Measurements from ENCODE around the gene MUC20.
"Not testable (repeated sequence)": the region's sequence is repeated elsewhere in the genome, so short reads cannot be mapped to it uniquely, and the experiment has no call there.

The MUC20 gene

GRCh38 chr3:195732940-195733339, 12.2 kb downstream of the MUC20 start:
- DNase-seq, result no peak

DNA sequence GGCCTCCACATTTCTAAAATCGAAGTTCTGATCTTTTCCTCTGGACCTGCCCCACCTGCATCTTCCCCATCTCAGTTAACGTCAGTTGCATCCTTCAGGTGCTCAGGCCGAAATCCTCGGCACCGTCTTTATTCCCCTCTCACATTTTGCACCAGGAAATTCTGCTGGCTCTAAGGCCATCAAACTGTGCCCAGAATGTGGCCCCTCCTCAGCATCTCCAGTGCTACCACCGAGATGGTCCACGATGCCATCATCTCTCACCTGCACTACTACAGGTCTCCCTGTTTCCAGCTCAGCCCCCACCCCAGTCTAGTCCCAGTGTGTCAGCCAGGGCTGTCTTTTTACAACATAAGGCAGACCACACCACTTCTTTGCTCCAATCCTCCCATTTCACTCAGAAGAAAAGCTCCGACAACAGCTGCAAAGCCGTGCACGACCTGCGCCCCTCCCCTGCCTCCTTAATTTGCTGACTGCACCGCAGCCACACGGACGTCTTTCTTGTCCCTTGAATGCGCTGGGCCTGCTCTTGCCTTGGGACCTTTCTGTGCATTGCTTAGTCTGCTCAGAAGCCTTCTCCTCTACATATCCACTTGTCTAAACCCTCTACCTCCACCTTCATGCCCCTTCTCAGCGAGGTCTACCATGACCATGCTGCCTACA, 14.4 kb downstream of the MUC20 start:
- no peak for DNase-seq

- no peak for DNase-seq
Observed at GRCh38 chr3:195736866-195737490, 16.2 kb downstream of the MUC20 start.

- DNase-seq, result not testable (repeated sequence)
Observed at GRCh38 chr3:195737782-195738181, 17.0 kb downstream of the MUC20 start.

DNA sequence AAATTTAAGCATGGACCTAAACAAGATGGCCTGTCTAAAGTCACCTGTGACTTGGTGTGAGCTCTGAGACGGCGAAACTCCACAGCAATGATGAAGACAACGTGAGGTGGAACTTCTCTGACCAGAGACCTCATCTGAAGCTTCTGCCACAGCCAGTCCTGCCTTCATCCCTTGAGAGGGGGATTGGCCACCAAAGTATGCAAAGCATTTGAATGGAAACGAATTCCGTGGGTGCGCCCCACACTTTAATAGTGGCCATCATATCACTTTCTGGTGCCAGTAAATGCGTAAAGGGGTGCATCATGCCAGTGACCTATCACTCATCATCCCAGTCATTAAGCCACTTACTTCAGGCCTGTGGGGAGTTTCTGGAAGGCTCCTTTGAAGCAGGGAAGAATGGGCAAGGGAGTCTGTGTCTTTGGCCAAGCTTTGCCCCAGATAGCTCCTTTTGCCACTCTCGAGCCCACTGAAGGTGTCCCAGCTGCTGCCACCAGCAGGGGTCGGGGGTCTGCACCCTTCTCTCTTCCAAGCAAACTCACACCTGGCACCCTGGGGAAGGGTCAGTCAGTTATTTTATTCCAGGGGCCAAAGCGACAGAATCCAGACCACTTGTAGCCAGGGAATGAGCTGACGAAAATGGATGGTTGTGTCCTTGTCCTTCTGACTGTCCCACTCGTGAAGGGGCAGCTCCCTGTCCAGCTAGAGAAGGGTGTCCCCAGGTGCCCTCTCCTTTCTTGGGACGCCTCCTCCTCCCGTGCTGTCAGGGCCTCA, 17.7 kb downstream of the MUC20 start:
- DNase-seq, result no peak

- DNase-seq, result no peak
Observed at GRCh38 chr3:195739561-195740111, 18.9 kb downstream of the MUC20 start.

DNA sequence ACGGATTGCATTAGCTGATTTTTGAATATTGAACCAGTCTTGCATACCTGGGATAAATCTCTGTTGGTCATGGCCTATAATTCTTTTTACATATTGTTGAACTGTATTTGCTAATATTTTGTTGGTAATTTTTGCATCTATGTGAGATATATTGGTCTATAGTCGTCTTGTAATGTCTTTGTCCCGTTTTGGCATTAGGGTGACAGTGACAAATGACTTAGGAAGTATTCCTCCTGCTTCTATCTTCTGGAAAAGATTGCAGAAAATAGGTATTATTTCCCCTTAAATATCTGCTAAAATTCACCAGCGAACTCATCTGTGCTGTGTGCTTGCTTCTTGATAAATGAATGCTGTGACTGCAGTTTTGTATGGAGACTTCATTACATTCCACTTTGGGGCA, 23.7 kb downstream of the MUC20 start:
- DNase-seq, result no peak

DNA sequence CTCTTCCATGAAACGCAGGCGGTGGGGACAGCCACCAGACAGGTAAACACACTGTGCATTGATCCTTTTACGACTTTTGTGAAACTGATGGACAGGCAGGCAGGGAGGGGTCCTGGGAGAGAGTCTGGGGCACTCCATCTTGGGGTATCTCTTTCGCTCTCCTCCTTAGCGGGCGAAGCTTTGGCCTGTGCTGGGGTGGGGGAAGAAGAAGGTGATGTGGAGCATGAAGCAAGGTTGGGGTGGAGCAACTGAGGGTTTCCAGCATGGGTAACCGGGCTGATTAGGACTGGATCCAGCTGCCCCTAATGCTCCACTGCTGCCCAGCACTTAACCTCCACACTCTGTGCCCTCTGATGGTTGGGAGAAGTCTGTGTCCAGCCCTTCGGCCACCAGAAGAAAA, 25.6 kb downstream of the MUC20 start:
- DNase-seq, result no peak

DNA sequence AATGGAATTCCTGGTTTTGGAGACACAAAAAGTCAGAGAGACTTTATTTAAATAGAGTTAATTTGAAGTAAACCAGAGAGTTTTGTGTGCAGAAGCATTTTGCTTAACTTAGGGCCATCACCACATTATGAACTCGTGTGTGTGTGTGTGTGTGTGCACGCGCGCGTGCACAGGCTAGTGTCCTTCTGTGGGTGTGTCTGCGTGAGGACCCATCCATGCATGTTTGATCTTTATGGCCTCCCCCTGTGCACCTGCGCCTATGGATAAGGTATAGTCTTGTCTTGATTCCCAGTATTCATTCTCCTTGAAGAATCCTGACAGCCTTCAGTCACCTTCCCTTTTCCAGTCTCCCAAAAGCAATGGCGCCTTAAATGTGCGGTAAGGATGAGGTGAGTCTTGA, 26.0 kb downstream of the MUC20 start:
- DNase-seq, result no peak

GRCh38 chr3:195748661-195749060, 27.9 kb downstream of the MUC20 start:
- no peak for DNase-seq

DNA sequence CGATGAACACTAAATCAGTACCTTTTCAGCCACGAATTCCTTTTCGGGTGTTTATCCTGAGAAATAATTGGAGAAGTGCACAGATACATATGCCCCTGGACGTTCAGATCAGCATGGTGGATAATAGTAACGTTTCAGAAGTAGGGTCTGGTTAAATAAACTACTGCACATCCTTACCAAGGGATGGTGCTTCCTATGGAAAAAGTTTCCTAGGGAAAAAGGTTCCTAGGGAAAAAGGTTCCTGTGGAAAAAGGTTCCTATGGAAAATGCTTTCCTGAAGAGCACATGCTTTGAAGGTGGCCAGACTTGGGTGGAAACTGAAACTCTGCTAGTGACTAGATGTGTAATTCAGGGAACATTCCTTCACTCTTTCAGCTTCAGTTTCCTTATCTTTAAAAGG, 28.3 kb downstream of the MUC20 start:
- DNase-seq, result not testable (repeated sequence)

- no peak for DNase-seq
Observed at GRCh38 chr3:195750797-195751520, 30.2 kb downstream of the MUC20 start.

GRCh38 chr3:195751560-195751959, 30.8 kb downstream of the MUC20 start:
- DNase-seq, result no peak

- no peak for DNase-seq
Observed at GRCh38 chr3:195752066-195752465, 31.3 kb downstream of the MUC20 start.

GRCh38 chr3:195752546-195753331, 32.0 kb downstream of the MUC20 start:
- DNase-seq, result no peak

DNA sequence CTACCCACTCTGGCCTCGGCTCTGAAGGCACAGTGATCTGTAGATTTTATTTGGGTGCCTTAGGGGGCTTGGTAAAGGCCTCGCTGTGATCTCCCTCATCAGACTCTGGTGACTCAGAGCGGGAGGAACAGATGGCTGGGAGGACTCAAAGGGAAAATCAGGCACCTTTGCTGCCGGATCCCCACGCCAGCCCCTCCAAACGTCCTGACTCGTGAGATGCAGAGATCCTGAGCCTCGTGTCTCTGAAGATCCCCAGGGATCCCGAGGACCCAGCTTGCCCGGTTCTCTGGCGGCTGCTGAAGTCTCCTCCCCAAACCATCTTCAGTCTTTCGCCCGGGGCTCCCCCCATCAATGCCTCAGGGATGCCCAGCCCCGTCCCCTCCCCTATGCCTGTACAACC, 32.8 kb downstream of the MUC20 start:
- no peak for DNase-seq

DNA sequence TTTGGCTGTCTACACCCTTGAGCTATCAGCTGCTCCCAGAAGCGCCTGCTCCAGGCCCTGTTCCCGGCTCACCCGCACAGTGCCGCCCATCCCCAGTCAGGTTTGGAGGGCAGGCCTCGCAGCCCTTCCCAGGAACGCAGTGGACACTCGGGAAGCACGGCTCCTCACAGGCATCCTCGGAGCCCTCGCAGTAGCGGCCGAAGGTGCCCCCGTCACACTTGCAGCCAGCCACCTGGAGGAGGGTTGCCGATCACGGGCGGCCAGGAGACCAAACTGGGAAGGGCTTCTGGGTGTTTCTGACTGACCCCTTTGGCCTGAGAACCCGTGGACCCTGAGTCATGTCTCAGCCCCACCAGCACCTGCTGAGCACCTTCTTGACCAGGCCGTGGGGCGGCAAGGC, 33.4 kb downstream of the MUC20 start:
- DNase-seq, result no peak

DNA sequence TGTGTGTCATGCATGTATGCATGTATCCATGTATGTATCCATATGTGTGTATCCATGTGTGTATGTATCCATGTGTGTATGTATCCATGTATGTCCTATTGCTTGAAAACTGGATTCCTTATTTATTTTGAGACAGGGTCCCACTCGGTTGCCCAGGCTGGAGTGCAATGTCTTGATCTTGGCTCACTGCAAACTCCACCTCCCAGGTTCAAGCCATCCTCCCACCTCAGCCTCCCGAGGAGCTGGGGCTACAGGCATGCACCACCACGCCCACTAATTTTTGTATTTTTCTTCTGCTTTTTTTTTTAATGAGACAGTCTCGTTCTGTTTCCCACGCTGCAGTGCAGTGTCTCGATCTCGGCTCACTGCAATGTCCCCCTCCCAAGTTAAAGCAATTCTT, 34.1 kb downstream of the MUC20 start:
- no peak for DNase-seq

- no peak for DNase-seq
Observed at GRCh38 chr3:195755391-195755790, 34.6 kb downstream of the MUC20 start.

DNA sequence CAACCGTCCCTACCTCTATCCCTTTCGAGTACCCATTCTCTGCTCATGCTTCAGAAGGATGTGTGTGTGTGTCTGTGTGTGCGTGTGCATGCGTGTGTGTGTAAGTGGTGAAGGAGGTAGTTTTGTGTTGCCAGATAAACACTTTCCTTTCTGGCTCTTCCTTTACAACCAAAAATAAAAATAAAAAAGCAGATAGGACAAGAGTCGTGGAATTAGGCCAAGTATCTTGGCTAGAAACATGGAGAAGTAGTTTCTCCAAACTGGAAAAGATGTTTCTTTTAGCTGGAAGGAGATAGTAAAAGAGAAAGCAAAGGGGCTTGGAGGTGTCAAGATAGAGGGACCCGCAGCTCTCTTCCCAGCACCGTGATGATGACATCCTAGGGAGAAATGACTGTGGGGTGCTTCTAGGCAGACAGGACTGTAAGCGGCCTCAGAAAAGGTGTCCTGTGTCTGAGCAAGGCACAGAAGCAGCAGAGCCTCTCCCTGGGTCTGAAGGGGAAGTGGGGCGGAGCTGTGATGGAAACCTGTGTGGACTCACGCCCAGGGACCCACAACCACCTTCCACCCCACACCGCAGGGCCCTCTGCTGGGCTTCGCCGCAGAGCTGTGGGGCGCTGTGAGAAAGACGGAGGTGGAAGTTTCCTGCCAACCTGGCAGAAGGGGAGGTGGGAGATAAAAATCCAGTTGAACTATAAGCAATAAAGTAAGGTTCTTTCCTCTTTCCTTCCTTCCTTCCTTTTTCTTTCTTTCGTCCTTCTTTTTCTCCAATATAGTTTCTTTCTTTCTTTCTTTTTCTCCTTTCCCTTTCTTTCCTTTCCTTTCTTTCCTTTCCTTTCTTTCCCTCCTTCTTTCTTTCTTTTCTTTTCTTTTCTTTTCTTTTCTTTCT, 35.3 kb downstream of the MUC20 start:
- DNase-seq, result no peak

GRCh38 chr3:195757438-195757770, 36.6 kb downstream of the MUC20 start:
- DNase-seq, result no peak
